ENCODE data around the gene TRIO. TPM values are rescaled to one million over a fixed set of nuclear protein-coding genes. Genes with fewer than 3 reads are reported as not detected.
A peak's percentile ranks its signal among the peaks of the same experiment; 100 is the strongest.

The TRIO gene
- polyA plus RNA-seq, 1 experiment, result 176 TPM

GRCh38 chr5:14399054-14399692 is 256.0 kb downstream of the TRIO start:
- Histone ChIP-seq H3K36me3 (ENCODE audit: control insufficient read depth, insufficient read depth, low read length) (peaks cover 10% of the 10 kb centered on the region), H3K27me3 (ENCODE audit: control insufficient read depth, insufficient read depth, low read length) (no peaks in the 10 kb centered on the region), H3K4me3 (ENCODE audit: low read depth, low read length) (no peak overlapping the region)
- peak; percentile 68 for TF ChIP-seq CTCF (IDR thresholded peaks at IDR 0.05; ENCODE audit: insufficient read depth, low read depth, low read length)
- DNase-seq (ENCODE audit: low read depth), result no peak
- ChIA-PET POLR2A (no interaction called here), CTCF (interaction anchor here (0.7 to 4.4 kb wide), 8 partner anchors 13 to 256 kb away, joined by 3 to 41 read pairs (median 4); no protein-coding TSS in a partner anchor)

GRCh38 chr5:14400085-14400484 is 256.9 kb downstream of the TRIO start:
- H3K36me3 ChIP-seq (ENCODE audit: control insufficient read depth, insufficient read depth, low read length), result peaks cover 8% of the 10 kb centered on the region
- ChIA-PET CTCF (interaction anchor here (0.7 to 4.4 kb wide), 6 partner anchors 14 to 255 kb away, joined by 3 to 41 read pairs (median 4); no protein-coding TSS in a partner anchor), POLR2A (no interaction called here)
- peak; percentile 52 for DNase-seq (ENCODE audit: low read depth)
- no peak overlapping the region for H3K4me3 ChIP-seq (ENCODE audit: low read depth, low read length)
- no peak for TF ChIP-seq CTCF (IDR thresholded peaks at IDR 0.05; ENCODE audit: insufficient read depth, low read depth, low read length)
- H3K27me3 ChIP-seq (ENCODE audit: control insufficient read depth, insufficient read depth, low read length), result no peaks in the 10 kb centered on the region

- H3K36me3 ChIP-seq (ENCODE audit: control insufficient read depth, insufficient read depth, low read length), result peaks cover 5% of the 10 kb centered on the region
- H3K4me3 ChIP-seq (ENCODE audit: low read depth, low read length), result no peak overlapping the region
- H3K27me3 ChIP-seq (ENCODE audit: control insufficient read depth, insufficient read depth, low read length), result no peaks in the 10 kb centered on the region
- TF ChIP-seq CTCF (IDR thresholded peaks at IDR 0.05; ENCODE audit: insufficient read depth, low read depth, low read length), result no peak
- CTCF ChIA-PET, result interaction anchor here (0.7 to 4.4 kb wide), 4 partner anchors 14 to 248 kb away, joined by 3 to 41 read pairs (median 6); no protein-coding TSS in a partner anchor
- POLR2A ChIA-PET, result no interaction called here
- no peak for DNase-seq (ENCODE audit: low read depth)
Measured at GRCh38 chr5:14400611-14401010, 257.5 kb downstream of the TRIO start.

- peaks cover 11% of the 10 kb centered on the region for H3K36me3 ChIP-seq (ENCODE audit: control insufficient read depth, insufficient read depth, low read length)
- CTCF ChIA-PET, result interaction anchor here (0.7 to 1.3 kb wide), 2 partner anchors 101 to 248 kb away, joined by 3 read pairs; no protein-coding TSS in a partner anchor
- TF ChIP-seq CTCF (IDR thresholded peaks at IDR 0.05; ENCODE audit: insufficient read depth, low read depth, low read length), result no peak
Measured at GRCh38 chr5:14401639-14402038, 258.5 kb downstream of the TRIO start.

GRCh38 chr5:14402424-14402823 is 259.3 kb downstream of the TRIO start:
- peaks cover 16% of the 10 kb centered on the region for H3K36me3 ChIP-seq (ENCODE audit: control insufficient read depth, insufficient read depth, low read length)
- POLR2A ChIA-PET, result no interaction called here
- no peak for DNase-seq (ENCODE audit: low read depth)

More at GRCh38 chr5:14401639-14402038, 258.5 kb downstream of the TRIO start:
- no peaks in the 10 kb centered on the region for H3K27me3 ChIP-seq (ENCODE audit: control insufficient read depth, insufficient read depth, low read length)
- no peak overlapping the region for H3K4me3 ChIP-seq (ENCODE audit: low read depth, low read length)
- DNase-seq (ENCODE audit: low read depth), result no peak
- POLR2A ChIA-PET, result no interaction called here

More at GRCh38 chr5:14402424-14402823, 259.3 kb downstream of the TRIO start:
- no peak for TF ChIP-seq CTCF (IDR thresholded peaks at IDR 0.05; ENCODE audit: insufficient read depth, low read depth, low read length)
- no peak overlapping the region for H3K4me3 ChIP-seq (ENCODE audit: low read depth, low read length)
- CTCF ChIA-PET, result interaction anchor here (1.3 kb wide), 1 partner anchor 100 kb away, joined by 3 read pairs; no protein-coding TSS in a partner anchor
- H3K27me3 ChIP-seq (ENCODE audit: control insufficient read depth, insufficient read depth, low read length), result no peaks in the 10 kb centered on the region

All from BJ (cell line).